Mesenteric fat pad (tissue), 1 donor: Measurements from ENCODE around the gene AARS2. TPM values are rescaled to one million over a fixed set of nuclear protein-coding genes. Genes with fewer than 3 reads are reported as not detected.

Source experiments
- DNase-seq: peaks from one replicate; pipeline ENCODE4 v3.0.0-alpha.2; 2020; ENCODE audit warnings: low spot score
- total RNA-seq: library from RNA; stranded (reverse); fragmentation: NEBNext Ultra II Directional; extraction: Animal tissue kit (Norgen Biotek cat#: 25700); gene quantifications from one replicate; pipeline ENCODE4 v1.2.1, GENCODE V29; 2021
- donor health status: DM: yes; HTN: yes; CAD: no.

Gene AARS2
- total RNA-seq, 1 donor from 2014 or later: 8.1 TPM

- DNase-seq: no peak
Observed at GRCh38 chr6:44301782-44302564, 11.2 kb downstream of the AARS2 start.

- DNase-seq: no peak
Observed at GRCh38 chr6:44301106-44301505, 12.0 kb downstream of the AARS2 start.

- DNase-seq: no peak
Observed at GRCh38 chr6:44300292-44300823, 12.8 kb downstream of the AARS2 start.

GRCh38 chr6:44298864-44299263, 14.3 kb downstream of the AARS2 start:
- no peak for DNase-seq

GRCh38 chr6:44298055-44298803, 14.9 kb downstream of the AARS2 start:
- DNase-seq: no peak

GRCh38 chr6:44297063-44298038, 15.8 kb downstream of the AARS2 start:
- DNase-seq: no peak

- DNase-seq: no peak
Observed at GRCh38 chr6:44294832-44295791, 18.0 kb downstream of the AARS2 start.

- DNase-seq: no peak
Observed at GRCh38 chr6:44292661-44293365, 20.3 kb downstream of the AARS2 start.

GRCh38 chr6:44291841-44292240, 21.3 kb downstream of the AARS2 start:
- no peak for DNase-seq

GRCh38 chr6:44289726-44290260, 23.4 kb downstream of the AARS2 start:
- DNase-seq: no peak

GRCh38 chr6:44286747-44287146, 26.4 kb downstream of the AARS2 start:
- DNase-seq: no peak

GRCh38 chr6:44286285-44286565, 26.9 kb downstream of the AARS2 start:
- DNase-seq: no peak

- DNase-seq: no peak
Observed at GRCh38 chr6:44285552-44286284, 27.4 kb downstream of the AARS2 start.

GRCh38 chr6:44284867-44285266, 28.3 kb downstream of the AARS2 start:
- no peak for DNase-seq

- DNase-seq: no peak
Observed at GRCh38 chr6:44284121-44284520, 29.0 kb downstream of the AARS2 start.

GRCh38 chr6:44278774-44279697, 34.1 kb downstream of the AARS2 start:
- no peak for DNase-seq

GRCh38 chr6:44278315-44278714, 34.8 kb downstream of the AARS2 start:
- no peak for DNase-seq
